ENCODE measurements around the gene TFAP2E.

TFAP2E gene

DNA sequence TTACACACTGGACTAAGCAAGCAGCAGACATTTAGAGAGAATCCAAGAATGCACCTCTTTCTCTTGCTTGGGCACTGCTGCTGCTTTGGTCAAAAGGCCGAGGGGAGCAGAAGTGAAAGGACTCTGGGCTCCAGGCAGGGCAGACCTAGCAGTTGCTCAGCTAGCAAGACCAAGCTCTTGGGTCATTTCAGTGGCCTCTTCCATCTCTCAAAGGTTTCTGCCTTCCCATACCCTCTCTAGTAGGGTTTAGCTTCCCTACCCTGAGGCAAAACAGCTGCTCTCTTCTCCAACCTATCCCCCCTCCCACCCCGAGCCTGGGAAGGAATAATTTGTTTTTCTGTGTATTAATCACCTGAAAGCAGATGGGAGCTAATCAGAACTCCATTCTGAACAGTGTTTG, 25.8 kb downstream of the TFAP2E start:
- no peak for DNase-seq

DNA sequence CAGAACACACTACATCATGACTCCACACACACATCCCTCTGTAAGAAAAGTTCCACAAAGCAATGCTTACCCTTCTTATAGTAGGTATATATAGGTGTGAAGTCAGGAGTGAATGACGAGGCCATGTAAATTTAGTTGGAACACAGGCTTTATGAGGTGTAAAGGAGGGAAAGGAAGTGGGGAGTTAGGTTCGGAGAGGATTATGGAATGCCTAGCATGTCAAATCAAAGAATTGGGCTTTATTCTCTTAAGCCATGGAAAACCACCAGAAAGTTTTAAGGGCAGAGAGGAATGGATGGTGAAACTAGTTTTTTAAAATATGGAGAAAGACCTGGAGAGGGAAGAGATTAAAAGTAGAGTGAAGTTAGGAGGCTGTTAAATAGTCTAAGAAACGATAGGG, 26.3 kb downstream of the TFAP2E start:
- DNase-seq: no peak

DNA sequence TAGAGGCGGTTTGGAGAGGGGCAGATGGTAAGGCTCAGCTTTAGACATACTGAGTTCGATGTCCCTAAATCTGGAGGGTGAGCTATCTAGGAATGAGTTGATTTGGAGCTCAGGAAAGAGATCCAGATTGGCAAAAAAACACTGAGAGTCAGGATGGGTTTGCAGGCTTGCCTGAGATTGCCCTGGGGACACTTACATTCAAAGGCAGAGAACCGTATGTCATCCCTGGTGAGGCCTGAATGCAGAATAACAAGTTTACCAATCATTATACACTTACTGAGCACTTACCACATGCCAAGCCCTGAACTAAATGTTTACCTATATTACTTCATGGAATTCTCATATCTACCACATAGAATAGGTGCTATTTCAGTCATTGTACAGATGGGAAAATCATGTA, 27.5 kb downstream of the TFAP2E start:
- DNase-seq: no peak

GRCh38 chr1:35603468-35603867, 30.4 kb downstream of the TFAP2E start:
- no peak for DNase-seq

DNA sequence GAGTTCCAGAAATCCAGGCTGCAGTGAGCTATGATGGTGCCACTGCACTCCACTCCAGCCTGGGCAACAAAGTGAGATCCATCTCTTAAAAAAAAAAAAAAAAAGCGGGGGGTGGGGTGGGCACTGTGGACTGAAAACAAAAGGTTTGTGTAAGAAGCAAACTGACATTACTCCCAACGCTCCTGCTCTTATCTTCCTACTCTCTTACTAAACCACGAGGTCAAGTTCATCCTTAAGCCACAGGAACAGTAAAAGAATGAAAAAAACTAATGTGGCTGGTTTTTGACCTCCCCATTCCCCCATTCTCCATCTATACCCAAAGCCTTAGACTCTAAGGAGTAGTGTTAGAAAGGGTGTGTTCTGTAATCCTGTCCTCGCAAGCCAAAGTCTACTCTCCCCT, 30.8 kb downstream of the TFAP2E start:
- no peak for DNase-seq

DNA sequence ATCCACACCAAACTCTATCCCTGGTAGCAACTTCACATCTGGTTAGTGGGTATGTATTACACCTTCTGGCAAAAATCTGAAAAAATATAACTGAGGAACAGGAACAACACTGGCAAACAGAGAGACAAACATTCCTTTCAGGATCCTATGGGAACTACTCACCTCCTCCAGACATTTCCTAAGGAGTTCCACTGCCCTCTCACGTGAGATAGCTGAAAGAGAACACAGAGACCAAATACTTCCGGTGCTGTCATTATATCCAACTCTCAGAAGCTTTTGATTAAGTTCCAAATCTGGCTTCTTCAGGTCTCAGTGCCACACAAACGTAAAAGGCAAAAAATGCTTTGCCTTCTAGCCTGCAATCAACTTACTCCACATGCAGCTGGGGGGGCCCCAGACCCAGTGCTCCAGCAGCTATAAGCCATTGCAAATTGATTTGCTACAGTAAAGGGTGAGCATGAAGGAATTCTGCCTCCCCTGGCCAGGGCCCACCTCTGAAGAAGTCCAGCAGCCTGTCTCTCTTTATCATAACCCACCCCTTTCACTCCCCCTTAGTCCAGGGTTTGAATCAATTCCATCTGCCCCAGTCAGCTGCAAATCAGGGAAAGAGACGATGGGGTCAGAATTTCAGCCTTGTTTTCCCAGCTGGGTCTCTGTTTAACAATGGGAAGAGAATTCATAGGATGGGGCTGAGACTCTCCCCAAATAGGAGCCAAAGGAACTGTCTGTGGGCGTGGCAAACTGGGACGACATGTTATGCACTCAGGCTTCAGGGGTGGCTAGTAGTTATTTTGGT, 32.2 kb downstream of the TFAP2E start:
- no peak for DNase-seq

- no peak for DNase-seq
These were observed 32.7 kb downstream of the TFAP2E start for GRCh38 chr1:35605867-35606182.

DNA sequence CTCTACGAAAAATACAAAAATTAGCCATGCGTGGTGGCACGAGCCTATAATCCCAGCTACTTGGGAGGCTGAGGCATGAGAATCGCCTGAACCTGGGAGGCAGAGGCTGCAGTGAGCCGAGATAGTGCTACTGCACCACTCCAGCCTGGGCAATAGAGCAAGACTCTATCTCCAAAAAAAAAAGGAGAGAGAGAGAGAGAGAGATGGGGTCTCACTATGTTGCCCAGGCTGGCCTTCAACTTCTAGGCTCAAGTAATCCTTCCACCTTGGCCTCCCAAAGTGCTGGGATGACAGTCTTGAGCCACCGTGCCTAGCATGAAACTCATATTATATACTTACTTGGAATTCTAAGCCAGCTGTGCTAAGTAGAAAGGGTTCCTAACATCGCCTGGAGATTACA, 38.5 kb downstream of the TFAP2E start:
- no peak for DNase-seq

GRCh38 chr1:35615440-35615839, 42.3 kb downstream of the TFAP2E start:
- no peak for DNase-seq

DNA sequence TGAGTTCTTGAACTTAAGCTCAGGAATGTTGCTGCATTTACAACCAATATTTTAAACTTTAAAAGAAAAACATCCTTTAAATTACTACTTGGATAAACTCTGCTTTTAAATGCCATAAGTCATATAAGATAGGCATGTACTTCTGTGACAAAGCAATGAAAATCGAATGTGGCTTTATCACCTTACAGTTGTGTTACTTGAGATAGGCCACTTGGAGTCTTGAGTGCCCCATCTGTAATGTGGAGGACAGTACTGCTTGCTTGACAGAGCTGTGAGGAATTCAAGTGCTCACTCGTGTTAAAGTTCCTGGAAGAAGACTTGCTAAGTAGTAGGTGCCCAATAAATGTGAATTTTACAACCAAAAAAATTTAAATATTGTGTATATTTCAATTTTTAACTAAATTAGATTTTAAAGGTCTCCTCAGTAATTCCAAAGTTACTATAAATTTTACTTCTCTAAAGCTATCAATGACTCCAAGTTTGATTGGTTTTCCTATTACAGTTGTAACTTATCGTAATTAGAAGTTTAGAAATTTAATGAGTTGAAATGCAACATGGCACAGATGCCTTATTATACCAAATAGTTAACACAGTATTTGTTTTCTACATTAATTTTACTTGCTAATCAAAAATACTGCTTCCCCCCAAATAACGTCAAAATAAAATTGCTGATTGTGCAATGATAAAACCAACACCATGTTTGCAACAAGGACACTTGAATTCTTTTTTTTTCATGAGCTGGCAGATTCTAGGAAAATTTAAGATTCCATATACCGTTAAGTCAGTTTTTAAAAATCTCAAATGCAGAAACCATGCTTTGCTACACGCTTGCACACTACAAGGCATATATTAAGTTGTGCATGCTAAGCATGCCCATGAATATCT, 46.4 kb downstream of the TFAP2E start:
- DNase-seq: no peak

GRCh38 chr1:35622510-35623178, 49.5 kb downstream of the TFAP2E start:
- no peak for DNase-seq

DNA sequence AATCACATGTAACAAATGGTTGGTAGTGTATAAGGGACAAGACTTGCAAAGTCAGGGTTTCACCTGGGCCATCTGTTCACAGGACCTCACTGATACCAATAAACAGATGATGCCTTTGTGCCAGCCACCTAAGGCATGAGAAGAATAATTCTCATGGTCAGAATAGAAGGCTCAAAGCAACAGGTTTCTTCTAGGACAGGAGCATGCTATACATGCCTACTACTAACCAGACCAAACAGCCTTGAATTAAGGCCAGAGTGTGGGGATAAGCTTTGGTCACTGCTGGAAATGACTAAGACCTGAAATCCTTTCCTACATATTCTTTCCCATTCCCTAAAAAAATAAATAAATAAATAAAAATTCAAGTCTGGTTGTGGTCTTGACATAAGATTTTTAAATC, 50.7 kb downstream of the TFAP2E start:
- no peak for DNase-seq

DNA sequence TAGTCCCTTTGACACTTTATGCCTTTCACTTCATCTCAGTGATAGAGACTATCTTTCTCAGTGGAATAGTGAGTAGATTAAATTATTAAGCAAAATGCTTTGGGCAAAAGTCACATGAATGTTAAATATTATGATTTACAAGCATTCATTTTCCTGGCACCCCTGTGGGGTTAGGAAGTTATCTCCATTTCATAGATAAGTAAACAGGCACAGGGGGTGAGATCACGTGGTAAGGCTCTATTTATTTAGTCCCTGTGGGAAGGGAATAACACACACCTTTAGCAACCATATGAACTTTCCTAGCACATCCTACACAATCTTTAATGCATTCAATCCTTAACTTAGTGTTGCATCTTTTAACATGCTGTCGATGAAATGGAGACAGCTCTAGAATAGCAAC, 55.9 kb downstream of the TFAP2E start:
- no peak for DNase-seq

- DNase-seq: no peak
These were observed 58.3 kb downstream of the TFAP2E start for GRCh38 chr1:35631396-35631795.

DNA sequence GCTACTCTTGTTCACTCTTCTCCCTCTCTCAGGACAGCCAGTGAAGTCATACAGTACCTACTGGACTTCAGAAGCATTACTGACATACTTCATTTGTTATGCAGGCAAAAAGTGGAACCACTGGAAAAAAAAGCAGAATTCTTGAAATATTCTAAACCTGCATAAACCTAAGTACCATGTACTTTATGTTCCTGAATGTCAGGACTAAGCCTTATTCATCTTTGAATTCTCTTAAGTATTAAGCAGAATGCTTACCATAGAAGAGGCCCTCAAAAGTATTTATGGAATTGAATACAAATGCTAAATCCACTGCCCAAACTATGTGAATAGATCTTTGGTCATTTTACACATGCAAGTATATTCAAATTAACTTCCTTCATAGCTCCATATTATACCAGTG, 60.4 kb downstream of the TFAP2E start:
- DNase-seq: no peak

- no peak for DNase-seq
These were observed 64.3 kb downstream of the TFAP2E start for GRCh38 chr1:35637401-35637809.

- DNase-seq: no peak
These were observed 67.5 kb downstream of the TFAP2E start for GRCh38 chr1:35640380-35641232.

DNA sequence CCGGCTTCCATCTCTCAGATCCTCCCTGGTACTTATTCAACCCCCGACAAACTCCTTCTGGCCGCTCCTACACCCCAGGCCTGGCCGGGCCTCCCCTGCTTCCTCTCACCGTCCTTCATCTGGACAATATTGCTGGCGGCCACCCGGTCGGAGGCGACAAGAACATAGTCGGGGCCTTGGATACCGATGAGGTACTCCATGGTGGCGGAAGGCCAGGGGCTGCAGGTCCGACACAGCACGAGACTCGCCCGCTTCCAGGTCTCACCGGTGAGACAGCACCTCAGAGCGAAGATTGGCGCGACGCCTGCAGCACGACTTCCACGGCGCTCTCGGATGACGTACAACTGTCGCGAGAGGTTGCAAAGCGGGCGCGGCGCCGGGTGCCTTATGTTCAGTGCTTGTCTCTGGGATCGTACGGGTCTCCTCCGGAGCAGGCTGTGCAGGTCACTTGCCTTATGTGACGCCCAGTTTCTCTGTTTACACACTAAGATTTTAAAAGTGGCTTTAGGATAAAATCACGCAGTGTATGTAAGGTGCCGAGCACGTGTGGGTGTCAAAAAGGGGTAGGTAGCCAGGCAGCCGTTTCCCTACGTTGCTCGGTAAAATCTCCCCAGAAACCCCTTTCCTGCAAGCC, 68.2 kb downstream of the TFAP2E start, which contains the start of gene PSMB2:
Gene PSMB2, minus strand, starts transcription at position 294 of the 634 bp plus-strand sequence. Its CDS starts 94 bp downstream, at position 200.
- DNase-seq: peak; percentile 74

DNA sequence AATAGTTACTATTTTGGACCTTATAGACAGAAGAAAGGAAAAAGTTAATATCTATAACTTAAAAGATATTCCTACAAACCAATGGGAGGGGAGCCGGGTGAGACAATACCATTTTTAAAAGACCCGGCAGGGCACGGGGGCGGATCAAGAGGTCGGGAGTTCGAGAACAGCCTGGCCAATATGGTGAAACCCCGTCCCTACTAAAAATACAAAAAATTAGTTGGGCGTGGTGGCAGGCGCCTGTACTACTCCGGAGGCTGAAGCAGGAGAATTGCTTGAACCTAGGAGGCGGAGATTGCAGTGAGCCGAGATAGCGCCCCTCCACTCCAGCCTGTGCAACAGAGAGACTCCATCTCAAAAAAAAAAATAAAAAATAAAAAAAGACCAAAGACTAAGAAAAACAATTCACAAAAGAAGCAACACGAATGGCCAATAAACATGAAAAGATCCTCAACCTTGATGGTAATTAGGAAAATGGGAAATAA, 69.4 kb downstream of the TFAP2E start:
- DNase-seq: no peak

DNA sequence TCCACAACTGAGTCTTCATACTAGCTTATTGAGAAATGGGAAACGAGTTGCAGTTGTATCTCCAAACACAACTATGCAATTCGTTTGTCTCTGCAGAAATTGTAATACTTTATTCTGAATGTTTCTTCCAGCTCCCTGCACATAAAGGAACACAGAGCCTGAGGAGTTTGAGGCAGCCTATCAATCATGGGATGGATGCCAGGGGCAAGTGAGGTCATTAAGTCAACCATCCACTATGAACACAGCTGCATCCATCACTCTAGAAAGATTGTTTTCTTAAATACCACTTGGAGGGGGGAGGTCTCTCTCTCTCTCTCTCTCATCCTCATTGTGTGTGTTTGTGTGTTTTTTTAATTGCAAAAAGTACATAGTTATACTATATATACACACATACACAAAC, 71.1 kb downstream of the TFAP2E start:
- no peak for DNase-seq
